SW480 (cell line): ENCODE measurements around the gene SH3BP5L.

ENCODE experiments used
- DNase-seq: peaks from one replicate; pipeline ENCODE4 v3.0.0-alpha.2; 2016; ENCODE audit warnings: low spot score

The SH3BP5L gene

DNA sequence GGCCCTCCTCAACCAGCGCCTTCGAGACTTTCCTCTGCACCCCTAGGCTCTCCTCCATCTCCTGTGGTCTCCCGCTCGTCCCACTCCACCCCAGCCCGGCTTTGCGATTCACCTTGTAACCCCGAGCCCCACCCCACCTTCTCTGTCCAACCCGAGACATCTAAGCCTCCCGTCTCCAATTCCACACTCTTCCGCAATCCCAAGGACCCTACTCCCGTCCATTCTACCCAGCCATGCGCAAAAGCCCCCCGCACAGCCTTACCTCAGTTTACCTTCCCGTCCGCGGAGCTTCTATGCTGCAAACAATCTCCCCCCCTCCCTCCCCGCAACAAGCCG, 174 bp downstream of the SH3BP5L start:
- DNase-seq: no peak

DNA sequence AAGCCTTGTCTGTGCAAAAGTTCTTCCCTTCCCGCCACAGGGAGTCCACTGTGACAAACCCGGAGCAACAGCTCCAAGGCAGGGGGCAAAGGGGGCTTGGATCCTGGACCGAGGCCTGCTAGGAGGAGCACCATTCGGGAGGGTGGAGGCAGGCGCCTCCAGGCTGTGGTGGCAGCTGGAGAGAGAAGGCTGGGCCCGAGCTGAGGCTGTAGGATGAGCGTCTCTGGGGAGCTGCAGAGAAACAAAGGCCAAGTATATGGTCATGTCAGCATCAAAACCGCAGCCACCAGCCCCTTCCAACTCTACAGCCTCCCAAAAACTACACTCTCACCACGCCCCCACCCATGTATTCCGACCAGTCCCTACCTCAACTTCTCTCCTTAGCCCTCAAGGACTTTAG, 579 bp downstream of the SH3BP5L start:
- DNase-seq: no peak

DNA sequence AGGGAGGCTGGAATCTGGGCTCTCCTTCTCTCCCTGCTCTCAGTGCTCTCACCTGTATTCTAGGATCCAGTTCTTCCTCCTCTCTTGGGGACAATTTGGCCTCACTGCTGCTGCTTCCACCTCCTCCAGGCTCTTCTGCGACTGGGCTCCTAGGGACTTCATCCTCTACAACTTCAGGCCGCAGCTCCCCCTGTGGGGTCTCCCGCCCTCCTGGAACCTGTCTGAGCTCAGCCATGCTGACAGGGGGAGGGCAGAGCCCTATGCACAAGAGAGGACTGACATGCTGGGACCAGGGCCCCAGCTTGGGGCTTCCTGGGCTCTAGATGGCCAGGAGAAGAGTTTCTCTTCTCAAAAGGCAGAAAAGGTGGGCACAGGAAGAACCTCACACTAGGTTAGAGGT, 1.0 kb downstream of the SH3BP5L start:
- no peak for DNase-seq

DNA sequence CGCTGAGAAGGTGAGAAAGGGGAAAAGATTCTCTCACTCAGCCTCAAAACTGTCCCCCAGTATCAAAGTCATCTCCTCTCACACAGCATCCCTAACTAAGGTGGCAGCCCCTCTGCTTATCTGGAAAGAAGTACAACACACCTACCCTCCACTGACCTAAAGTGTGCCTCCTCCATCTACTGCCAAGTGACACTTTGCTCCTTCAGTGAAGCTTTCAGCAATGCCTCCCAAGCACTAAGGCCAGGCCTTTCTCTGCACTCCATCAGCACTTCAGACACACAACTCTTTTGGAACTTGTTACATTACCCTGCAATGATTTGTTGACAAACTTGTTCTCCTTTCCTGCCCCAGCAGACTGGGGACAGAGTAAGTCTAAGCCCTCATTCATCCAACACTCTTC, 1.4 kb downstream of the SH3BP5L start:
- no peak for DNase-seq

DNA sequence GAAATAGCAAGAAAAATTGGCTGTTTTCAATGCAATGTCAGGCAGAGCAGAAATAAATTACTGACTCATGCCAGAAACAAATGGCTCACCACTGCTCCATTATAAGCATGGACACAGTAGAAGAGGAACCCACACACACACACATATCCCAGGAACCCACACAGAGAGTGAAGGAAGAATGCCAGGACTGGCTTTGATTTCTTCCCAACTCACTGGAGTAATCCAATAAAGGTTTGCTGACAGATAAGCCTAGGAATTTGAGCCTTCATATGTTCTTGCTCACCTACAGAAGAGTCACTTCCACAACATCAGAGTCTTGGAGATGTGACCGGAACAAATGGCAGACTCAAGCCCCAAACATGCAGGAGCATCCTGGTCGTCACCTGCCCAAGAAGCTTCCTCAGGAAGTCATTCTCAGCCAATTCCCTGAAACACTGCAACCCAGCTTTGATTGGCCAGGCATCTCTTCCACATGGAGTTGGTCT, 2.2 kb downstream of the SH3BP5L start:
- DNase-seq: no peak

DNA sequence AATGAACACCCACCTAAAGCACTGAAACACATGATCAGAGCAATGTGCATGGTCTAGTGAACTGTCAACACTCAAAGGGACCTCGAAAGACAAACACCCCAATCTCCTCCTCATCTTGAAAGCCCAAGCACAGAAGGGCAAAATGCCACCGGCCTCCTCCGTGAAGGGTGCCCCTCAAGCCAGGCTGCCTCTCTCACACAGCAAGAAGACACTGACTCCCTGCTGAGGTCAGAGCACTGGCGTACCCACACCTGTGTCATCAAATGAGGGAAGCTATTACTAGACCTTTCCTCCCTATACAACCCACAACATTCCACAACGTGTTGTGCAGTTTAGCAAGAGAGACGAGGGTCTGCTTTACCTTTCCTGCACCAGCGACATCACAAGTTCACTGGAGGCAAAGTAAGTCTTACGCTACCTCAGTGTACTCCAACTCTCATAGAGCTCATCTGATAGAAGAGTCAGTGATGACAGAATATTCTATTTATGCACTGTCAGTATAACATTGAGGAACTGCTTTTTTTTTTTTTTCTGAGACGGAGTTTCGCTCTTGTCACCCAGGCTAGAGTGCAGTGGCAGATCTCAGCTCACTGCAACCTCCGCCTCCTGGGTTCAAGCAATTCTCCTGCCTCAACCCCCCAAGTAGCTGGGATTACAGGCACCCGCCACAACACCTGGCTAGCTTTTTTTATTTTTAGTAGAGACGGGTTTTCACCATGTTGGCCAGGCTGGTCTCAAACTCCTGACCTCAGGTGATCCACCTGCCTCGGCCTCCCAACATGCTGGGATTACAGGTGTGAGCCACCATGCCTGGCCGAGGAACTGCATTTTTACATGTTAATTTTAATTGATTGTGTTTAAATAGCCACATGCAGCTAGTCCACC, 3.3 kb downstream of the SH3BP5L start:
- no peak for DNase-seq

DNA sequence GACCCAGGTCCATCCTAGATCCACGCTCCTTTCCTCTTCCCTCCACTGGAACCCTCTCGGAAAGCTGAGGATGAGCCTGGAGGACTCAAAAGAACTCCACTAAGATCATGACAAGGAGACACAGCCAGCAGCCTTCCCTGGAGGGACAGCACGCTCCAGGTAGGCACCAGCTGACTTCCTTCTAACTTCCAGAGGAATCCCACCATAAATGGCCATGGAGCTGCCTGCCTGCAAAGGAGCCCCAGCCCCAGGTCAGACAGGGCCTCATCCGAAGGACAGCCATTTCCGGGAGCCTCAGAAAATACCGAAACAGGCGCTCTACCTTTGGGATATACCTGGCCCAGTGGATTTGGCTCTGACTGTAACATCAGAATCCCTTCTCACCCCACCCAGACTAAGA, 4.1 kb downstream of the SH3BP5L start:
- no peak for DNase-seq

DNA sequence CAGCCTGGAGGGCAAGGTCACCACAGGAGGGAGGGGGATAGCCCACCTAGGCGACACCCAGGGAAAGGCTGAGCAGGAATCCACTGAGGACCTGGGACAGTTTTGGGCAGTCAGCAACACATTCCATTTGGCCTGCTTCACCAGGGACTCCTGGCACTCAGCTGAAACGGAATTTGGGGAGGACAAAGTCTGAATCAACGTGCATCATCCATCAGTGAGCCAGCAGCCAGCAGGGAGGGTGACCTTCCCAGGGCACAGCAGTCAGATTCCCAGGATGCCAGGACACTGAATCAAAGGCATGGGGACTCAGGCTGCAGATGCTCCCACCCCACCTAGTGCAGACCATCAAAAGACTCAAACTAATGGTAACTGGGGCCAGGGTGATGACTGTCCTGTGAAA, 4.6 kb downstream of the SH3BP5L start:
- DNase-seq: no peak

DNA sequence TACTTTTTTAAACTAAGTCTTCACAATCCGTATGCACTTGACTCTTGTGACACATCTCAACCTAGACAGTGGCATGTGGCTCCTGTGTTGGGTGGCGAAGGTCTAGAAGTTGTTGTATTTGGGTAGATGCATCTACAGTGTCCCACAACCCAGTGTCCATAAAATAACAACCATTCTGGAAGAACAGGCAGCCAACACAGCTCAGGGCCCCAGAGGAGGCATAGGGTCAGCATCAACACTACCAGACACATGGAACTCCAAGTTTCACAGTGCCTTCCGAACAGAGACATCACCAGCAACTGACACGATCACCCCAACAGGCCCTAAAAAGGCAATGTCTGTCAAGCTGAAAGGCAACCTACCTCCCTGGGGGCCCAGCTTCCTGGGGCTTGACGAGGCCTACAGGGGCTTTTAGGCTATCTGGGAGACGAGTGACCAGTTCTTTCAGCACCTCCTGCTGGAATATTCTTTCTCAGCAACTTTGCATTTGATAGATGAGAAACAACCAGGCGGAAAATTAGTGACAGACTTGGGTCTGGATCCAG, 5.6 kb downstream of the SH3BP5L start:
- DNase-seq: no peak

DNA sequence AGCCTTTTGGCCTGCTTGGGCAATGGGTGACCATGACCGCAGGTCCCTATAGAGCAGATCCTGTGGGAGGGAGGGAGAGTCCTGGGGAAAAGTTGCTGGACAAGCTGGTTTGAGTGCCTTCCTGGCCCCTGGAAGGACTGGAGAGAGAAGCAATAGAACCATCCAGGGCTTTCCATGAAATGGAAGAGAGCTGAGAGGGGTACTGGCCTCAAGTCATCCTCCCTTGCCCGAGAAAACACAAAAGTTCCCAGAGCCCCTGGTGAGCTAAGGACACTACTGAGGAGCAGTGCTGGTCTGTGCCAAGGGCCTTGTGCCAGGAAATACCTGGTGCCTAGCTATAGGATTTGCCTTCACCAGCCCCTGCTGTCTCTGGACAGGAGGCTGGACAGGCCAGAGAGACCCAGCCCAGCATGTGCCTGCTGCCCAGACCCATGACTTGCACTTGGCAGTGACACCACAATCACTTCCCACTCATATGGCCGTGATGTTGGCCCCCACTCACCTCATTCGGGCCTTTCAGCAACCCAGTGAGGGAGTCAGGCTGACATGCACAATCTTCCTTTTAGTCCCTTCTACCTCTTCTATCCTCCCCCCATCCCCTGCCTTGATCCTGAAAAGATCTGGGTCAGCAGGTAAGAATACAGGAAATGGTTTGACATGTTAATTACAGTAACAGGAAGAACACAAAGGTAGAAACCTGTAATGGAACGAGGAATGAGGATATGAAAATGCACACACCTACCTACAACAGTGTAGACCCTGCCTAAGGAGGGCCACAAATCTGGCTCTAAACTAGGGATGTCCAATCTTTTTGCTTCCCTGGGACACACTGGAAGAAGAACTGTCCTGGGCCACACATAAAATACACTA, 7.0 kb downstream of the SH3BP5L start:
- no peak for DNase-seq

DNA sequence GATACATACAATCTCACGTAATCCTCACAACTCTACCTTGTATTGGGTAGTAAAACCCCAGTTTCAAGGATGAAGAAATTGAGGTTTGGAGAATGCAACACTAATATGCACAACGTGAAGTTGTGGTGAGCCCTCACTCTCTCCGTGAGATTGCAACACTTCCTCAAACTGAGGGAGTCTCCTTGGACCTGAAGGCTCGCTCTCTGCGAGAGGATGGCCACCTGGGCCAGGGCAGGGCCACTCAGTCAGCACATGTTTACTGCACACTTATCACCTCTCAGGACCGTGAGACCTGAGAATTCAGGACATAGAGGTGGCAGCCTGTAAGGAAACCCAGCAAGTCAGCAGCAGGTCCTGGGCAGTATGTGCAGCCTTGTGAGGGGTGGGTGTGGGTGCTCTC, 8.7 kb downstream of the SH3BP5L start:
- no peak for DNase-seq

DNA sequence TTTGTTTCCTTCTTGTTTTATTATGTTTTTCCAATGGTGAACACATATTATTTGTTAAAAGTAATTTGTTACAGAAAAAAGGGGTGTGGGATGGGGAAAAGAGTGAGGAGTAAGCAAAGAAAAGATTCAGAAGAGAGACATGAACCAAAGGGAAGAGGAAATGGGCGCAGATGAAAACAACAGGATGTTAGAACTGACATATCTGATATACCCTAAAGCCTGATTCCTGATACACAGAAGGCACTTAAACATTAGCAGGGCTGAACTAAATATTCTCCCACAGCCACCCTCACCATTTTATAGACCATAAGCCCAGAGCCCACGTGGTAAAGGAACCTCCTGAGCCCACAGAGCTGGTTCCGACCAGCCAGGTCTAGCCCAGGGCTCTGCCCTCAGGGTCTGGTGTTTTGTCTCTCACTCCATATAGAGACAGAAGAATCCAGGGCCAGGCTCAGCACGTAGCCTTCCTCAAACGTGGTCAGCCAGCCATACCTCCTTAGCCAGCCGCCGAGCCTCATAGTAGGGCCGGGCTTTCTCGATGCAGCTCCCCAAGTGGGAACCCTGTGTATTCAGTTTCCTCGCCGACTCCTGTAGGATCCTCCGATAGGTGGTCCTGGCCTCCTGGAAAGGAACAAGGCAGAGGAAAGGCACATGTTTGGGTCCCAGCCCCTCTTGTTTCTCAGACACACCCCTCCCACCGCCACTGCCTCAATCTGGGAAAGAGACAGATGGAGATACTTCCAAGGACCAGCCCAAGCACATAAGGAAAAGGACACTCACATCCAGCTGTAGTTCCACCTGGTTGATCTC, 9.5 kb downstream of the SH3BP5L start:
- no peak for DNase-seq

DNA sequence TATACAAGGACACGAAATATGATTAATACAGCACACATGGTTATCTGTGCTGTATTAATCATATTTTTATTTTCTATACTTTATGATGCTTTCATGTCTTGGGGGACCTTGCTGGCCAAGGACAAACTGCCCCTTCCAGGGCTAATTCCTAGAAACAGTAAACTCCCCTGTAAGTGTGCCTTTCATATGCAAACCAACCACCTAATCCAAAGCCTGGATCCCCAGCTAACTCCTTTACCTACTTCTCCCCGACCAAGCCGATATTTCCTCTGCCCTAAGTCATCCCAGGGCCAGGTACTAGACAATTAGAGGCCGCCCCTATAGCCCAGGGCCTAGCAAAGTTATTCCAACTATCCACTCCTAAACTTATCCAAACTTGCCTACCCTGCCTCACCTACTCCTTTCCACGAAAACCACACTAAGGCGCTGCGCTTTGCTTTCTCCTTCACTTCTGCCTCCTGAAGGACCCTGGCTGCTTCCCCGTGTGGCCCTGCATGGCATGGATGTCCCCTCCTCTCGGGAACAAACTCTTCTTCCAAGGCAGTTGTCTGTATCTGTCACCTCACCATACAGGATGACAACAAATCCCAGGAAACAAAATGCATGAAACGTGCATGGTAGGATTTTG, 10.2 kb downstream of the SH3BP5L start:
- no peak for DNase-seq

DNA sequence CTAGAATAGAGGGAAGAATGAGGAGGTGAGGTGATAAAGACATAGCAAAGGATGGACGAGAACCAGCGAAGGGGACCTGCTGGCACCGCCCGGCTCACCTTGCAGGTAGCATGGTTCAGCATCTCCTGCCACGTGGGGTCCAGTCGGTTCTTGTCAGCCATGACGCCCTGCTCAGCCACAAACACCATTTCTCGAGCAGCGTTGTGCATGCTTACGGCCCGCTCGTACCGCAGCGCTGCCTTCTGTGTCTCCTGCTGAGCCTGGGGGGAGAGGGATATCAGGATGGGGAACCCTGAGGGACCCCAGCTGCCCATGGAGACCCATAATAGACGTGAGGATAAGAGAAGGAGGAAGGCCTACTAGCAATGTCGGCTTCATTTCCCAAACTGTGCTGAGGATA, 11.4 kb downstream of the SH3BP5L start:
- no peak for DNase-seq

DNA sequence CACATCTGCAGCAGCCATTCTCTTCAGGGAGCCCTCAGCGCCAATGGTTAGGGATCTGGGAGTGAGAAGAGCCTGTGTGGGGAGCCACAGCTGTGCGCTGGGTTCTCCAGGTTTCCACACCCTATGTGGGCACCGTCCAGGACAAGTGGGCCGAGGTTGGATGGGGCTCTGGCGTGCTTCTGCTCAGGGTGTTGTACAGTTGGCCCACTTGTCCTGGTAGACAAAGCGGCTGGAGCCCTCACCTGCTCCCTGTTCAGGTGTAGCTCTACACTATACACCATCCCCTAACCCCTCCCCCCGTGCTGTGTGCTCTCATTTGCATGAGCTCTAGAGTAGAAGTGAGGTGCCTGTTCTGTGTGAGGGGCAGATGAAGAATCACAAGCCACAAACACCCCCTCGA, 12.2 kb downstream of the SH3BP5L start:
- DNase-seq: no peak

DNA sequence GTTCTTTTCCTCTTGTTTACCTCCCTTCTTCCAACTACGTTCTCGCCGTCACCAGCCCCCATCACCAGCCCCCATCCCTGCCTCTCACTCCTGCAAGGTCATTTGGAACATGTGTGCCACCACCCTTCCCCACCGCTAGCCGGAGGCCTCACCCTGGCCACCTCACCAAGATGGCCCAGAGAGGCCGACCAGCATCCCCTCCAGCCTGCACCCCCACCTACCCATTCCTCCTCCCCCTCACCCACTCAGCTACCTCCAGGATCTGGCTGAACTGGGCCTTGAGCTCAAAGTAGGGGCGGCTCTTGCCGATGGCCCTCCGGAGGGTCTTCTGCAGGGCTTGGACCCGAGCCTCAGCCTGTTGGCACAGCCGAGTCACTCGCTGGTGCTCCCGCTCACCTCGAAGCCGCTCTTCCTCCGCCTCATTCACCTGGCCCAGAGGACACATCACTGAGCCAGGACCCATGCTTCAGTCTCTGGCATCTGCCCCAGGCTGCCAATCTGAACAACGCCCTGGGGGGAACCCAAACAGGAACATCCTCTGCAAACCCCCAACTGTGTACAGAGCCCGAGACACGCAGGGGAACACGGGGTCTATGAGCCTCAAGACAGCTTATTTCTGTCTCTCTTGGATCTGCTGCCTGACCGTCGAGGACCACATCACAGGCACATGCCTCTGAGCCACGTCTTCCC, 12.8 kb downstream of the SH3BP5L start:
- no peak for DNase-seq

DNA sequence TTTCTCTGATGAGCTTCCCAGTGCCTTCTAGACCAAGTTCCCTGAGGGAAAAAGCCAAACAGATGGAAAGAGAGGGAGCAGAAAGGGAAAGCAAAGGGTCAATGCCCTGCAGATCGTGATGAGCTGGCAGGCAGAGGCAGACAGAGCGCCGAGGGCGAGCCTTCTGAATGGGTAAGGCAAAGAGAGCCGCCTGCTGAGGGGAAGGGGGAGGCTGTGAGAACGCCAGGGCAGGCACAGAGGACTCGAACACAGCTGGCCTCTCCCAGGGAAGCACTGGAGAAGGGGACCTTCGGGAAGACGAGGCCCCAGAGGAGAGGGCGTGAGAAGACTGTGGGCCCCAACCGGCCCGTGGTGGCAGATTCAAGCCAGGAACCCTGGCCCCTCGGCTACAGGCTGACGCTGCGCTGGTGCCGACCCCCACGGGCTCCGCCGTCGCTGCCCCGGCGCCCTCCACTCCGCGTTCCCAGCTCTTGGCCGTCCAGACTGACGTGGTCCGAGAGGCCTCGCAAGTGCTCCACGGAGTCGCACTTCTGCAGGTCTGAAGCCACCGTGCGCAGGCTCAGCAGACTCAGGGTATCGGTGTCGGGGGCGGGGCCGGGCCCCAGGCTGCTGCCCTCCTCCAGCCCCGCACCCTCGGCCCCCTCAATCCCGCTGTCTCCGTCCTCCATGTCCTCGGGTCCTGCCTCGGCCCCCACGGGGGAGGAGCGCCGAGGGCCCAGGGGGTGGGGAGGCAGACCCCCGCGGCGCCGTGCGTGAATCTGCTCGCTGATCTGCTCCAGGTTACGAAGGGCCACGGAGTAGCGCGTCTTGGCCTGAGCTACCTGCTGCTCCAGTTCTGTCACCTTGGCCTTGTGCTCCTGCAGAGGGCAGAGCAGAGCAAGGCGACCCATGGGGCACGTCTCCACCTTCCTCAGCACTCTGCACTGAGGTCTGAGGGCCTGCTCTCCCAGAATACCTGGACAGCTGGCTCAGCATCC, 13.9 kb downstream of the SH3BP5L start:
- no peak for DNase-seq

DNA sequence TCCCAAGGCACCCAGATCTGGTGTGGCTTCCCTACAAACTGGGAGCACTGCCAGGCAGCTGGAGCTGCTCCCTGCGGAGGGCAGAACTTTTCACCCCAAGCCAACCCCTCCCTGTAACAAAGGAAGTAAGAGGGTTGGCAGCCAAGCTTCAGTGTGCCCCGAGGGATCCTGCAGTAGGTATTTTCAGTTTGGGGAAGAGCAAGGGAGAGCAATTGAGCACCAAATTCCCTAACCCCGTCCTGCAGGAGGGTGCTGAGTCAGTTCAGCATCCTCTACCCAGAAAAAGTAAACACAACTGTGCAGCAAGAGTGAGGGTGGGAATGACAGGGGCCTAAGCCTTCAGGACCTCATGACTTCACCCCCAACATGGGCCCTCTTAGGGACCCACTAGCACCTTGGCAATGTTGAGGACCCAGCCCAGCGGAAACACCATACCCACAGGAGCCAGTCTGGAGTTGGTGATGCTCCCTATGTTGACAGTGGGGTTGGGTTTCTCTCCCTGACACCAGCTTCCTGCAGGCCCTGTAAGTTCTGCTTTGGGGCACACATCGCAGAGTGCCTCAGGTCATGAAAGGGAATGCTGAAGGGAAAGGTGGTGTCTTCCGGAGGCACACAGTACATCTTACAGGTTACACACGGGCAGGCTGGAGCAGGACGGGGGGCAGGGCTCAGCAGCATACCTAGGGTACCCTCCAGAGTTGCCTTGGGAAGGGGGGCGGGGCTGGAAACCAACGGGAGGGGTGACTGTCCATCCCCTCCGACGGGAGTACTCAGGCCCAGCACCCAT, 14.8 kb downstream of the SH3BP5L start:
- no peak for DNase-seq
